ENCODE results near the gene SLC17A9. TPM values are rescaled to one million over a fixed set of nuclear protein-coding genes. Genes with fewer than 3 reads are reported as not detected.

Gene SLC17A9
- total and polyA plus RNA-seq, 10 of the 15 experiments (the other 5 are each of a cell fraction or from before 2014, with no cell fraction given), result 0.72 to 74.1 (median 29.4) TPM

- TF ChIP-seq ZBTB4 (CRISPR knock-in tag; IDR thresholded peaks at IDR 0.05) (no peak), TCF7 (IDR thresholded peaks at IDR 0.05; ENCODE audit: borderline replicate concordance) (0 out of 2 replicates have a peak, but pooled peaks have one; percentile 70), ZNF687 (IDR thresholded peaks at IDR 0.05) (peak; percentile 38; the same call in 1 of the 2 replicates), ESRRA (IDR thresholded peaks at IDR 0.05; ENCODE audit: low read length) (no peak), ZNF24 (IDR thresholded peaks at IDR 0.05) (peak; percentile 70; the same call in 1 of the 2 replicates)
Measured at GRCh38 chr20:63009988-63010769, 57.7 kb downstream of the SLC17A9 start (continued).
